HuH-7.5 (cell line): ENCODE results near the gene JPT2.

Source experiments
- DNase-seq: peaks from one replicate; pipeline ENCODE4 v3.0.0; 2011; ENCODE audit warnings: low spot score

Gene JPT2, protein sequence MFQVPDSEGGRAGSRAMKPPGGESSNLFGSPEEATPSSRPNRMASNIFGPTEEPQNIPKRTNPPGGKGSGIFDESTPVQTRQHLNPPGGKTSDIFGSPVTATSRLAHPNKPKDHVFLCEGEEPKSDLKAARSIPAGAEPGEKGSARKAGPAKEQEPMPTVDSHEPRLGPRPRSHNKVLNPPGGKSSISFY

DNA sequence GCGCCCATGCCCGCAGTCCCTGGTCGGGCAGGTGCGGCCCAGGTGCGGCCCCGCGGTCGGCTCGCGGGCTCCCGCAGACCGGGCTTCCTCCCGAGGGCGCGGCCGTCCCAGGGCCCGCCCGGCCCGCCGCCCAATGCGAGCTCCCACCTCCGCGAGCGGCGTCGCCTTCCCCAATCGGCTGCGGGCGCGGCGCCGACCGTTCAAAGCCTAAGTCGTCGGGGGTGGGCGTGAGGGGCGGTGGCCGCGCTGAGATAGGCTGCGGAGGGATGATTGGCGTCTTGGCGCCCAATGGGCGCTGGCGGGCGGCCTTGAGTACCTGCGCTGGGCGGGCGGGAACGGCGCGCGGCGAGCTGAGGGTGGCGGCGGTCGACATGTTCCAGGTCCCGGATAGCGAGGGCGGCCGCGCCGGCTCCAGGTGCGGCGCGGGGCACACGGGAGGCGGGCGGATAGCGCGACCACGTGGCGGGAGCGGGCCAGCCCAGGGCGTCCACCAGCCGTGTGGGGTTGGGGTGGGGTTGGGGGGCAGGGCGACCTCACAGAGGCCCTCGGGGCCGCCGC is at the start of gene JPT2:
TSS of gene JPT2 (plus strand) at position 338 of the 558 bp plus-strand sequence. CDS start at position 372, 34 bp downstream.
- peak; percentile 97 for DNase-seq

DNA sequence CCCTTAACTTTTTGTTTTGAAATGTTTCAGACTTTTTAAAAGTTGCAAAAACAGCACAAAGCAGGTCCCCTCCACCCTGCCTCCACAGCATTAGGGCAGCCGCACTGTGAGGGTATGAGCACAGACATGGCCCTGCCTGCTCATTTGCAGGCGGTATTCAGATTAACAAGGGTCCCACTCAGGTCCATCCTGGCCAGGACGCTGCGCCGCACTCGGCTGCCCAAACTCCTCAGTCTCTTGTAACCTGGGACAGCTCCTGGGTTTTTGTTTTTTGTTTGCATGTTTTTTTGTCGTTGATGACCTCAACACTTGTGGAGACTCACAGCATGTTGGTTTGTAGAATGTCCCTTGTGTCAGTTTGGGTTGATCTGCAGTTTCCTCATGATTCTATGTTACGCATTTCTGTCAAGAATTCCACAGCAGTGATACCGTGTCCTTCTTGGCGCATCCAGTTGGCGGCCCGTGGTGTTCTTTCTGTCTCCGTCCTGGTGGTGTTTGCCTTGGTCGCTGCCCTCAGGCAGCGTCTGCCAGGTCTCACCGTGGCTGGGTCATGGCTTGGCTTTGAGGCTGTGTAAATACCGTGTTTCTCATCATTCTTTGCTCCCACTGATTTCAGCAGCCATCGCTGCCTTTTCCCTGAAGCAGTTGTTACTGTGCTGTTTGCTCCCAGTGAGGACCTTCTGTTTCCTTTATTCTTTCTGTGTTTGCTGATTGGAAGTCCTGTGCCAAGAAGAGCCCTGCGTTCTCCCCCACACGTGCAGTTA is 47.4 kb upstream of the JPT2 start:
- no peak for DNase-seq

GRCh38 chr16:1631230-1631629 is 46.8 kb upstream of the JPT2 start:
- no peak for DNase-seq

DNA sequence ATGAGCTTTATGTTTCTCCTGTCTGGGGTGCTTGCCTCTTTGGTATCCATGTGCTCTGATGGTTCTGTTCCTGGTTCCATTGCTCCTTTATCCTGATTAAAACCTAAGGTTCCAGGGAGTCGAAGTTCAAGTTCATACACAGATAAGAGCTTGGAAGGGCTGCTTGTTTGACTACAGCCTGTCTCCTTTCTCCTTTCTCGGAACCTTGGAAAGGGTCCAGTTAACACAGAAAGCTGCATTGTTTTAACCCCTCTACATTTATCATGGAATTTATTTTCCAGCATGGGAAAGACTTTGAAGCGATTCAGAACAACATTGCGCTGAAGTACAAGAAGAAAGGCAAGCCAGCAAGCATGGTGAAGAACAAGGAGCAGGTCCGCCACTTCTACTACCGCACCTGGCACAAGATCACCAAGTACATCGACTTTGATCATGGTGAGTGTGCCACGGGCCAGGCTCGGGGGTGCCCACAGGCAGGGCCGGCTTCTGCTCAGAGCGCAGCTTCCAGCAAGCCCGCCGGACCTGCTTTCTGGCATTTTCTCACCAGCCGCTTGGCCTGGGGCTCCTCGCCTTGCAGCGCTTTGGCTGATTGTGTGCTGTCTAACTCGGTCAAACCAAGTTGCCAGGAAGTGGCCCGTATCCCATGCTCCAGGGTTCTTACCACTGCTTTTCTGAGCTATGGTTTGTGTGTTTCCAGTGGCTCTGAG is 46.0 kb upstream of the JPT2 start:
- DNase-seq: no peak

GRCh38 chr16:1632638-1632970 is 45.5 kb upstream of the JPT2 start:
- DNase-seq: no peak

GRCh38 chr16:1633310-1633709 is 44.8 kb upstream of the JPT2 start:
- DNase-seq: no peak

DNA sequence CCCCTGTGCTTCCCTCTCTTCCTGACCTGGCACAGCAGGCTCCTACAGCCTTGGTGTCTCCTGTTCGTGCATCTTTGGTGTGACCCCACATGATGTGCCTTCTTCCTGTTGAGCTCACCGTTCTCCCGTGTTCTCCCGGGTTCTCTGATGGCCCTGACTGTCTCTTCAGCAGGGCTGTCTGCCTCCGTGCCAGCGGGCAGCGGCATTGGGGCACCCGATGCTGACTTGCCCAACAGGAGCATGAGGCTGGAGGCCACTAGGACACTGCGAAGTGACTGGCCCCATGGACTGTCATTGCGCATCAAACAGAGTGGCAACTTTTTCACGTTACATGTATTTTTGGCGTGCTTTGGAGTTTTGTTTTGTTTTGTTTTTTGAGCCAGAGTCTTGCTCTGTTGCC is 43.5 kb upstream of the JPT2 start:
- no peak for DNase-seq

DNA sequence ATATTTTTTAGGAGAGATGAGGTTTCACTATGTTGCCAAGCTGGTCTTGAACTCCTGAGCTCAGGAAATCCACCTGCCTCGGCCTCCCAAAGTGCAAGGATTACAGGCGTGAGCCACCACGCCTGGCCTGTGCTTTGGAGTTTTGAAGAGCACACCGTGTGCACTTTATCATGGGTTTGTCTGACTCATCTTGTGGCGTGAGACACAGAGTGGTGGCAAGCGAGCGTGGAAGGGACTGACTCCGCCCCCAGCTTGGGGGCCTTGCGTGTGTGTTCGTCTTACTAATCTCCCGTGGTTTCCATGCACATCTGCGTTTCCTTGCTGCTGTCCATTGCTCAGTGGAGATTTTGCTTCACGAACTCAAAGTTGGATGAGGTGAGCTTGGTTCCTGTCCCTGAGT is 43.0 kb upstream of the JPT2 start:
- no peak for DNase-seq

- DNase-seq: no peak
Measured at GRCh38 chr16:1637526-1637925, 40.6 kb upstream of the JPT2 start.

DNA sequence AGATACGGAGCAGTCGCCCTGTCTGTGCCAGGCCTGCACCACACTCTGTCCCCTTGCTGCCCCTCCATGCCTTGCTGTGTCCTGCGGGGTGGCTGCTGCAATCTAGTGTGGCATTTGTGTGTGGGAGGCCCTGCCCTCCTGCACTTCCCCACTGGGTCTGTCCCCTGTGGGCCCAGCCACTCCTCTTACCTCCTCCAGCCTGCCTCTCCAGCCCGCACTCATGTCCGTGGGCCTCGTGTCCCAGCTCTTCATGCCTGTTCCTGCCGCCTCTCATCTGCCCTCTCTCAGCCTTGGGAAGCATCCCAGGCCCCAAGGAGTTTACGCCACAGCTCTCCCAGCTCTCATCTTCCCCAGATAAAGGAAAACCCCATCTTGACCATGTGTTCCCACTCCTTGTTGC is 39.3 kb upstream of the JPT2 start:
- no peak for DNase-seq

DNA sequence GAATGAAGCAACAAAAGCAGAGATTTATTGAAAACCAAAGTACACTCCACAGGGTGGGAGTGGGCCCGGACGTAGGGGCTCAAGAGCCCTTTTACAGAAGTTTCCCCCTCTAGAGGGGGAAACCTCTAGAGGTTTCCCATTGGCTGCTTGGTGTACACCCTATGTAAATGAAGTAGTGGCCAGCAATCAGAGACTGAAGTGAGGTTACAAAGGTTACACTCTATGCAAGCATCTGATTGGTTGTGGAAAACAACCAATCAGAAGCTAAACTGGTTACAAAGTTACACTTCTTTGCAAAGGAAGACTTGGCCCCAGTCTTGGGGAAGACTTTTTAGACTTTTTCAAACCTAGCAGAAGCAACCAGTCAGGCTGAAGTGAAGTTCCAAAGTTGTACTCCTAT is 38.8 kb upstream of the JPT2 start:
- DNase-seq: no peak

GRCh38 chr16:1639860-1640259 is 38.2 kb upstream of the JPT2 start:
- DNase-seq: no peak

DNA sequence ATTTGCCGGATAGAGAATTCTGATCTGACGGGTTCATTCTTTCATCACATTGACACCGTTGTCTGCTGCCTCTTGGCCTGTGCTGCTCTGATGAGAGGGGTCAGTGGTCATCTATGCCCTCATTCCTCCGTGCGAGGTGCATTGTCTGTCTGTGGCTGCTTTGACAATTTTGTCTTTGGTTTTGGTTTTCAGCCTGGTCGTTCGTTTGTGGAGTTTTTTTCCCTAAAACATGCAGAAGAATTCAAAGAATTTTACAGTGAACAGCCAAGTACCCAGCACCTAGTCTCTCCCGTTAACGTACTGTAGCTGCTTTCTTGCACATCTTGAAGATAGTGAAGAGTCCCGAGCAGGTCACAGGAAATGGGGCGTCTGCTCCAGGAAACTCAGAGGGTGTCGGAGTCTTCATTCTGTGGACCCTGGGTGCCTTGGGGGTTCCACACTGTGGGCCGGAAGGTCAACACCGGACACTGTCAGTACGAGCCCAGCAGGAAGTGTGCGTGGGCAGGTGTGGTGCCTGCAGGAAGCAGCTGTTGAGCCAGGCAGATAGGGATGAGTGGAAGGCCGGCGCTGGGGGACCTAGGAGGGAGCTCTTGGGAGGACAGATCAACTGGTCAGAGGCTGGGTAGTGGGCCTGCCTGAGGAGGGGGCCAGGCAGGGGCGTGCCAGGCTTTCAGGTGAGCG is 37.7 kb upstream of the JPT2 start:
- DNase-seq: no peak

DNA sequence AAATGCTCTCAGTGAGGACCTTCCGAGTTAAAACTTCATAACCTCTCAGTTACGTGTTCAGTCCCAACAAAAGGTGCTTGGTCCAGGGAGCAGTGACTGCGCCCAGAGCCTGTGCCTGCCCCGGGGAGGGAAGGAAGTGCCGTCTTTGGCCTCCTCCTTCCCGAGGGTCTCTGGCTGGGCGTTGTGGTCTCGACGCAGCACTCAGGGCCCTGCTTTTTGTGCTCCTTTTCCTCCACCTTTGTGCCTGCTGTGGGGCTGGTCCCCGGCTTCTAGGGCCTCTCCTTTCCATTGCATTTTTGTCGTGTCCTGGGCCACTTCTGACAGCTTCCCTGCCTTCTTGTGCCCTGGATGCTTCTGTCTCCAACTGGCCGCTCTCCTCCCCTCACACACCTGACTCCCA is 36.8 kb upstream of the JPT2 start:
- no peak for DNase-seq

DNA sequence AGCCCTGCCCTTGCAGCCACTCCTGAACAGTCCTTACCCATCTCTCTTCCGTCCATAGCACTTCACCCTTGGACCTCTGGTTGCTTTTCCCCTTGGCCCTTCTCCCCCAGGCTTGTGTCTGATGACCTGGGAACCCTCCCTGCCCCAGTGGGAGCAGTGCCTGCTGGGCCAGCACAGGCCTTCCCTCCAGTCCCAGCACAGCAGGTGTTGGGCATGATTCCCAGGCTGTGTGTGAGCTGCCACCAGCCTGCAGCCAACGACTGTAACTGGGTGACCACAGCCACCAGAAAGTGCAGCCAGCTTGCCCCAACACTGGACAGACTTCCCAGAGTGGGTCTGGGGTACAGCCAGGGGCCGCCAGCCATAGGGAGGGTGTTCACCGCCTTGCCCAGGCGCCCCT is 35.9 kb upstream of the JPT2 start:
- no peak for DNase-seq

DNA sequence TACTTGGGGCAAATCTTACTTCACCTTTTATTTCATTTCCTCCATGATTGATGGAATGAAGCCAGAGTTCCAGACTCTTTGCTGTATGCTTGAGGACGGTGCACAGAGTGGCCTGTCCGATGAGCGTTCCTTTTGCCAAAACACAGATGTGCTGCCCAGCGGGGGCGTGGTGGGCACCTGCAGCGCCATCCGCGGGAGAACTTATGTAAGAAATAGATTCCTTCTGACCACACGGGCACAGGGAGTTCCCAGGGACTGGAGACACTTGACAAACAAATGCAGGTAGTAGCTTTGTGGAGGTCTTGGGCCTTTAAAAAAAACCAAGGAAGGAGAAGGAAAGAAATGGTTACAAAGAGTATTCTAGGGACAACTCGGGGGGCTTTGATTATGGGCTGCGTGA is 35.3 kb upstream of the JPT2 start:
- DNase-seq: no peak

DNA sequence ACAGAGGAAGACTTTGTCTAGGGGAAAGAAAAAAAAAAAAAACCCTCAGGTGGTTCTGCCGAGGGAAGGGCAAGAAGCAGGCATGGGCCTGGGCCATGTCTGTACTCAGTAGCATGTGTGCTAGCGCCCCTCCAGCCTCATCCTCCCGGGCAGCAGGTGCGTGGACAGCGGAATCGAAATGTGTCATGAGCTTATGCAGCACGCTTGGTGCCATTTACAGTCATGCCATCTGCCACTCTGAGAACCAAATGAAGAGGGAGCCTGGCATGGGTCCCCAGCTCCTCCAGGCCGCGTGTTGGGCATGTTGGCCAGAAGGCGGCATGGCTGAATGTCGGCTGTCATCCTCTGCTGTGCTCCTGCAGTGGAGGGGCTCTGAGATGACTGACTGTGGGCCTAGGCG is 34.6 kb upstream of the JPT2 start:
- DNase-seq: no peak

DNA sequence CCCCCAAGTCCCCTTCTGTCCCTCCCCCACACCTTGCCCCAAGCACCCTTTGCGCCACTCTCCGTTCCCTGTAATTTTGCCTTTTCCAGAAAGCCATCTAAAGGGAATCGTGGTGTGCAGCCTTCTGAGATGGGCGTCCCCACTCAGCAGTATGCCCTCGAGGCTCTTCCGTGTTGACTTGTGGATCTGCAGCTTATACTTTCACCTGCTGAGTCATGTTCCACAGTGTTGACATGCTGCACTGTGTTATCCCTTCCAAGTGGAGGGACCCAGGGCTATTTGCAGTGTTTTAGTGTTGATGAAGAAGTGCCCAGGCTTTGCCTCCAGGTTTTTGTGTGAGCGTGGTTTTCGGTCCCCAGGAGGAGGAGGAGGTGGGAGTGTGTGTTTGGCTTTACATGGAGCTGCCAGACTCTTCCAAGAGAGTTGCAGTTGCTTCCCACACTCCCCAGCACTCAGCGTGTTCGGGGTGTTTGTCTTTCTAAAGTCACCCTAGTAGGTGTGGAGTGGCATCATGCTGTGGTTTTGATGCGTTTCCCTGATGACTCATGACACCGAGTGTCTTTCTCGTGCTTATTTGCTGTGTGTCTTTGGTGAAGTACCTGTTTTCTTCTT is 32.1 kb upstream of the JPT2 start:
- no peak for DNase-seq

- no peak for DNase-seq
Measured at GRCh38 chr16:1647856-1648255, 30.2 kb upstream of the JPT2 start.

- DNase-seq: no peak
Measured at GRCh38 chr16:1650131-1650530, 27.9 kb upstream of the JPT2 start.

DNA sequence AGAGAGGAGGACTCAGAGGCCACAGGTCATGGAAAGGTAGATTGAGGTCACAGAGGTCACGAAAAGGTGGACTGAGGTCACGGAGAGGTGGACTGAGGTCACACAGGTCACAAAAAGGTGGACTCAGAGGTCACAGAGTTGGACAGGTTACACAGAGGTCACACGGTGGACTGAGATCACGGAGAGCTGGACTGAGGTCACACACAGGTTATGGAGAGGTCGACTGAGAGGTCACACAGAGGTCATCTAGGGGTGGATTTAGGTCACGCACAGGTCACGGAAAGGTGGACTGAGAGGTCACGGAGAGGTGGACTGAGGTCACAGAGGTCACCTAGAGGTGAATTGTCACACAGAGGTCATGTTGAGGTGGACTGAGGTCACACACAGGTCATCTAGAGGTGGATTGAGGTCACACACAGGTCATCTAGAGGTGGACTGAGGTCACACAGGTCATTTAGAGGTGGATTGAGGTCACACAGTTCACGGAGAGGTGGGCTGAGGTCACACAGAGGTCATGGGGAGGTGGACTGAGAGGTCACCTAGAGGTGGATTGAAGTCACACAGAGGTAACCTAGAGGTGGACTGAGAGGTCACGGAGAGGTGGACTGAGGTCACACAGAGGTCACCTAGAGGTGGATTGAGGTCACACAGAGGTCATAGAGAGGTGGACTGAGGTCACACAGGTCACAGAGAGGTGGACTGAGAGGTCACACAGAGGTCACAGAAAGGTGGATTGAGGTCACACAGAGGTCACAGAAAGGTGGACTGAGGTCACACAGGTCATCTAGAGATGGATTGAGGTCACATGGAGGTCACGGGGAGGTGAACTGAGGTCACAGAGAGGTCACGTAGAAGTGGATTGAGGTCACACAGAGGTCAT is 26.7 kb upstream of the JPT2 start:
- no peak for DNase-seq
